SK-N-SH treated with all-trans-retinoic acid at 6 μM for 48 hours (cell line): ENCODE measurements around the gene AUTS2.

Source experiments
- ARNTL ChIP-seq: fragments of 450-650 bp; formaldehyde crosslinking; IDR thresholded peaks from 2 replicates; pipeline ENCODE4 v1.5.0; 2020; ENCODE audit warnings: low read depth, mild to moderate bottlenecking, moderate library complexity, borderline replicate concordance
- CSDC2 ChIP-seq: fragments of 250-450 bp; sonication (Bioruptor Pico); IDR thresholded peaks from 2 replicates; pipeline ENCODE4 v1.5.0; 2020; ENCODE audit warnings: mild to moderate bottlenecking, moderate library complexity
- CSRNP3 ChIP-seq: fragments of 250-450 bp; sonication (Bioruptor Pico); IDR thresholded peaks from 2 replicates; pipeline ENCODE4 v1.5.1; 2021; ENCODE audit warnings: mild to moderate bottlenecking, moderate library complexity
- ESRRG ChIP-seq: fragments of 250-450 bp; sonication (Bioruptor Pico); IDR thresholded peaks from 2 replicates; pipeline ENCODE4 v1.6.1; 2021; ENCODE audit warnings: mild to moderate bottlenecking
- ISL1 ChIP-seq: fragments of 250-450 bp; sonication (Bioruptor Pico); IDR thresholded peaks from 2 replicates; pipeline ENCODE4 v2.1.2; 2022; ENCODE audit warnings: mild to moderate bottlenecking, moderate library complexity
- PPARA ChIP-seq: fragments of 250-450 bp; sonication (Bioruptor Pico); IDR thresholded peaks from 2 replicates; pipeline ENCODE4 v1.5.0; 2020; ENCODE audit warnings: mild to moderate bottlenecking, borderline replicate concordance
- RARB ChIP-seq: fragments of 250-450 bp; sonication (Bioruptor Pico); IDR thresholded peaks from 2 replicates; pipeline ENCODE4 v1.8.0; 2021; ENCODE audit warnings: mild to moderate bottlenecking, moderate library complexity
- SNAI2 ChIP-seq: fragments of 250-450 bp; sonication (Bioruptor Pico); IDR thresholded peaks from 2 replicates; pipeline ENCODE4 v1.5.0; 2020; ENCODE audit warnings: mild to moderate bottlenecking, moderate library complexity
- ZC3H10 ChIP-seq: fragments of 250-450 bp; sonication (Bioruptor Pico); IDR thresholded peaks from 2 replicates; pipeline ENCODE4 v1.5.1; 2021; ENCODE audit warnings: mild to moderate bottlenecking, moderate library complexity
- ZNF565 ChIP-seq: fragments of 450-650 bp; formaldehyde crosslinking; conservative IDR thresholded peaks from 2 replicates; pipeline ENCODE4 v1.5.0; 2020; ENCODE audit warnings: low read depth, mild to moderate bottlenecking, moderate library complexity
- ZNF8 ChIP-seq: fragments of 450-650 bp; formaldehyde crosslinking; IDR thresholded peaks from 2 replicates; pipeline ENCODE4 v1.5.0; 2020; ENCODE audit warnings: mild to moderate bottlenecking, moderate library complexity
- TF ChIP-seq, protein P1 (sequence below): fragments of 250-450 bp; sonication (Bioruptor Pico); IDR thresholded peaks from 2 replicates; pipeline ENCODE4 v1.5.1; 2020; ENCODE audit warnings: low read depth, mild to moderate bottlenecking, moderate library complexity
- TF ChIP-seq, protein P2 (sequence below): fragments of 250-450 bp; sonication (Bioruptor Pico); IDR thresholded peaks from 2 replicates; pipeline ENCODE4 v1.5.0; 2020; ENCODE audit warnings: mild to moderate bottlenecking, moderate library complexity
- TF ChIP-seq, protein P3 (sequence below): fragments of 250-450 bp; sonication (Bioruptor Pico); IDR thresholded peaks from 2 replicates; pipeline ENCODE4 v1.8.0; 2020; ENCODE audit warnings: mild to moderate bottlenecking, moderate library complexity, borderline replicate concordance

DNA sequence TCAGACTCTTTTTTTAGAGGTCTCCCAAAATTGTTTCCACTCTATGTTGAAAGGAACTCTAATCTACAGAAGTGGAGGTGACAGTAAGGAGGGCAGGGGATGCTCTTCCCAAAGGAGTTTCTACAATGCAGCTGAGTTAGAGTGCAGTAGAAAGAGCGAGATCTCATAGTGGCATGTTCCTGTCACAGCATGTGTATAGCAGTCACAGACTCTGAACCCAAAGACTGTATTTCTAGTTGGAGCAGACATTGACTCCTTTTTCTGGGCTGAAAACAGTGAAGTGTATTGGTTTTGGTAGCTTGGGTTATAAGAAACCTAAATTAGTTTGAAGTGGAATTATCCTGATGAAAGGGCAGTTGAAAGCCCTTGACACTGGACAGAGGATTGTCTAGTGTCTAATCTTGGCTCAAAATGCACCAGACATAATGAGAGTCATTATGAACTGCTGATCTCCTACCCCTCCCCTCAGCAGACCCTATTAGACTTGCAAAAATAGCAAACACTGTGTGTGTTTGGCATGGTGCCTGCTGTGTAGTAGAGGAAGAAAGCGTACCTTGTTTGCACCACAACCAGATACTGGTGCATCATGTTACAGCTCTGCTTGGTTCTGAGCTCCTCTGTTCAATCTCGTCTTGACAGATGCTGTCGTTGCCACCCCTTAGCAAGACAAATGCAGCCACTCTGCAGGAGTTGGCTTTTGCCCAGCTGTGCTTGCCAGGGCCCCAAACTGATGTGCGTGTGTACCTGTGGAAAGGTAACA, 336.0 kb downstream of the AUTS2 start:
- TF ChIP-seq, protein P1, sequence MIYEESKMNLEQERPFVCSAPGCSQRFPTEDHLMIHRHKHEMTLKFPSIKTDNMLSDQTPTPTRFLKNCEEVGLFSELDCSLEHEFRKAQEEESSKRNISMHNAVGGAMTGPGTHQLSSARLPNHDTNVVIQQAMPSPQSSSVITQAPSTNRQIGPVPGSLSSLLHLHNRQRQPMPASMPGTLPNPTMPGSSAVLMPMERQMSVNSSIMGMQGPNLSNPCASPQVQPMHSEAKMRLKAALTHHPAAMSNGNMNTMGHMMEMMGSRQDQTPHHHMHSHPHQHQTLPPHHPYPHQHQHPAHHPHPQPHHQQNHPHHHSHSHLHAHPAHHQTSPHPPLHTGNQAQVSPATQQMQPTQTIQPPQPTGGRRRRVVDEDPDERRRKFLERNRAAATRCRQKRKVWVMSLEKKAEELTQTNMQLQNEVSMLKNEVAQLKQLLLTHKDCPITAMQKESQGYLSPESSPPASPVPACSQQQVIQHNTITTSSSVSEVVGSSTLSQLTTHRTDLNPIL (CRISPR knock-in tag) = no peak
- TF ChIP-seq PPARA (no peak), ISL1 (CRISPR knock-in tag) (no peak), RARB (CRISPR knock-in tag) (no peak), ARNTL (CRISPR knock-in tag) (no peak), ZNF565 (no peak), ESRRG (CRISPR knock-in tag) (no peak), CSDC2 (CRISPR knock-in tag) (no peak), ZC3H10 (CRISPR knock-in tag) (no peak), ZNF8 (CRISPR knock-in tag) (peak; percentile 16; the same call in 1 of the 2 replicates), CSRNP3 (no peak), SNAI2 (CRISPR knock-in tag) (no peak)
- TF ChIP-seq, protein P2, sequence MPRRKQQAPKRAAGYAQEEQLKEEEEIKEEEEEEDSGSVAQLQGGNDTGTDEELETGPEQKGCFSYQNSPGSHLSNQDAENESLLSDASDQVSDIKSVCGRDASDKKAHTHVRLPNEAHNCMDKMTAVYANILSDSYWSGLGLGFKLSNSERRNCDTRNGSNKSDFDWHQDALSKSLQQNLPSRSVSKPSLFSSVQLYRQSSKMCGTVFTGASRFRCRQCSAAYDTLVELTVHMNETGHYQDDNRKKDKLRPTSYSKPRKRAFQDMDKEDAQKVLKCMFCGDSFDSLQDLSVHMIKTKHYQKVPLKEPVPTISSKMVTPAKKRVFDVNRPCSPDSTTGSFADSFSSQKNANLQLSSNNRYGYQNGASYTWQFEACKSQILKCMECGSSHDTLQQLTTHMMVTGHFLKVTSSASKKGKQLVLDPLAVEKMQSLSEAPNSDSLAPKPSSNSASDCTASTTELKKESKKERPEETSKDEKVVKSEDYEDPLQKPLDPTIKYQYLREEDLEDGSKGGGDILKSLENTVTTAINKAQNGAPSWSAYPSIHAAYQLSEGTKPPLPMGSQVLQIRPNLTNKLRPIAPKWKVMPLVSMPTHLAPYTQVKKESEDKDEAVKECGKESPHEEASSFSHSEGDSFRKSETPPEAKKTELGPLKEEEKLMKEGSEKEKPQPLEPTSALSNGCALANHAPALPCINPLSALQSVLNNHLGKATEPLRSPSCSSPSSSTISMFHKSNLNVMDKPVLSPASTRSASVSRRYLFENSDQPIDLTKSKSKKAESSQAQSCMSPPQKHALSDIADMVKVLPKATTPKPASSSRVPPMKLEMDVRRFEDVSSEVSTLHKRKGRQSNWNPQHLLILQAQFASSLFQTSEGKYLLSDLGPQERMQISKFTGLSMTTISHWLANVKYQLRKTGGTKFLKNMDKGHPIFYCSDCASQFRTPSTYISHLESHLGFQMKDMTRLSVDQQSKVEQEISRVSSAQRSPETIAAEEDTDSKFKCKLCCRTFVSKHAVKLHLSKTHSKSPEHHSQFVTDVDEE (CRISPR knock-in tag) = no peak
- TF ChIP-seq, protein P3, sequence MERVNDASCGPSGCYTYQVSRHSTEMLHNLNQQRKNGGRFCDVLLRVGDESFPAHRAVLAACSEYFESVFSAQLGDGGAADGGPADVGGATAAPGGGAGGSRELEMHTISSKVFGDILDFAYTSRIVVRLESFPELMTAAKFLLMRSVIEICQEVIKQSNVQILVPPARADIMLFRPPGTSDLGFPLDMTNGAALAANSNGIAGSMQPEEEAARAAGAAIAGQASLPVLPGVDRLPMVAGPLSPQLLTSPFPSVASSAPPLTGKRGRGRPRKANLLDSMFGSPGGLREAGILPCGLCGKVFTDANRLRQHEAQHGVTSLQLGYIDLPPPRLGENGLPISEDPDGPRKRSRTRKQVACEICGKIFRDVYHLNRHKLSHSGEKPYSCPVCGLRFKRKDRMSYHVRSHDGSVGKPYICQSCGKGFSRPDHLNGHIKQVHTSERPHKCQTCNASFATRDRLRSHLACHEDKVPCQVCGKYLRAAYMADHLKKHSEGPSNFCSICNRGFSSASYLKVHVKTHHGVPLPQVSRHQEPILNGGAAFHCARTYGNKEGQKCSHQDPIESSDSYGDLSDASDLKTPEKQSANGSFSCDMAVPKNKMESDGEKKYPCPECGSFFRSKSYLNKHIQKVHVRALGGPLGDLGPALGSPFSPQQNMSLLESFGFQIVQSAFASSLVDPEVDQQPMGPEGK (CRISPR knock-in tag) = no peak
